Activated CD8-positive, alpha-beta T cell treated with anti-CD3 and anti-CD28 coated beads for 36 hours (primary cell): ENCODE results near the gene TNFRSF17. TPM values are rescaled to one million over a fixed set of nuclear protein-coding genes. Genes with fewer than 3 reads are reported as not detected.
"Not testable (repeated sequence)": the region's sequence is repeated elsewhere in the genome, so short reads cannot be mapped to it uniquely, and the experiment has no call there.

ENCODE experiments used
- ATAC-seq: fragments of 200-7000 bp; cut with Tn5 transposase; one replicate; pipeline ENCODE4 v1.10.0; 2021; ENCODE audit warnings: mild to moderate bottlenecking, moderate library complexity
- CTCF ChIA-PET: fragments of 350-600 bp; sonication (Branson Sonifier 250); formaldehyde crosslinking; loops from one replicate; lab custom pipeline; 2021; ENCODE audit warnings: antibody characterized with exemption; lab: Charles Lee
- POLR2A ChIA-PET: fragments of 350-600 bp; sonication (Branson Sonifier 250); formaldehyde crosslinking; loops from one replicate; lab custom pipeline; 2021; ENCODE audit warnings: antibody characterized with exemption; lab: Charles Lee
- DNase-seq: peaks from one replicate; pipeline ENCODE4 v3.0.0-alpha.2; 2020
- H3K27ac Mint-ChIP-seq: one replicate; pipeline ENCODE4 v1.8.0; 2021; ENCODE audit warnings: mild to moderate bottlenecking, mixed read lengths
- H3K27me3 Mint-ChIP-seq: one replicate; pipeline ENCODE4 v1.8.0; 2021; ENCODE audit warnings: mixed read lengths
- H3K36me3 Mint-ChIP-seq: one replicate; pipeline ENCODE4 v1.8.0; 2021; ENCODE audit warnings: low read depth, mixed read lengths
- H3K4me1 Mint-ChIP-seq: one replicate; pipeline ENCODE4 v1.8.0; 2021; ENCODE audit warnings: low read depth, mixed read lengths
- H3K4me3 Mint-ChIP-seq: one replicate; pipeline ENCODE4 v1.8.0; 2021; ENCODE audit warnings: mild to moderate bottlenecking, moderate library complexity, mixed read lengths
- H3K9me3 Mint-ChIP-seq: one replicate; pipeline ENCODE4 v1.8.0; 2021; ENCODE audit warnings: mixed read lengths
- intact Hi-C: fragments of 100-400 bp; cut with micrococcal nuclease; formaldehyde crosslinking; loops from one replicate; pipeline ENCODE4 v1.10.0; 2022
- total RNA-seq, 2 experiments: library from RNA; stranded (reverse); gene quantifications; one replicate each; pipeline ENCODE4 v1.2.3, GENCODE V29; 2021
- TF ChIP-seq, protein P1 (sequence below): fragments of 200-600 bp; IDR thresholded peaks from one replicate; pipeline ENCODE4 v1.8.0; 2022; ENCODE audit warnings: antibody characterized with exemption, mild to moderate bottlenecking

Gene TNFRSF17
- total RNA-seq, 2 experiments from 2014 or later = not detected

DNA sequence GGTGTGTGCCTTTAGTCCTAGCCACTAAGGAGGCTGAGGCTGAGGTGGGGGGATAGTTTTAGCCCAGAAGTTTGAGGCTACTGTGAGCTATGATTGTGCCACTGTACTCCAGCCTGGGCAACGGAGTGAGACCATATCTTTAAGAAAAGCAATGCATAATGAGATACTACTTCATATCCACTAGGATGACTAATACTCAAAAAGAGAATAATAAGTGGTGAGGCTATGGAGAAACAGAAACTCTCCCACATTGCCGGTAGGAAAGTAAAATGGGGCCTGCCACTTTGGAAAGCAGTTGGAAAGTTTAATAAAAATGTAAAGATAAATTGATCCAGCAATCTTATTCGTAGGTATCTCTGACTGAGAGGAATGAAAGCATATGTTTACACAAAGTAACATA, 18.6 kb upstream of the TNFRSF17 start:
- ATAC-seq (no peak), DNase-seq (no peak)
- no peaks in the 10 kb centered on the region for H3K4me1 Mint-ChIP-seq
- TF ChIP-seq, protein P1, sequence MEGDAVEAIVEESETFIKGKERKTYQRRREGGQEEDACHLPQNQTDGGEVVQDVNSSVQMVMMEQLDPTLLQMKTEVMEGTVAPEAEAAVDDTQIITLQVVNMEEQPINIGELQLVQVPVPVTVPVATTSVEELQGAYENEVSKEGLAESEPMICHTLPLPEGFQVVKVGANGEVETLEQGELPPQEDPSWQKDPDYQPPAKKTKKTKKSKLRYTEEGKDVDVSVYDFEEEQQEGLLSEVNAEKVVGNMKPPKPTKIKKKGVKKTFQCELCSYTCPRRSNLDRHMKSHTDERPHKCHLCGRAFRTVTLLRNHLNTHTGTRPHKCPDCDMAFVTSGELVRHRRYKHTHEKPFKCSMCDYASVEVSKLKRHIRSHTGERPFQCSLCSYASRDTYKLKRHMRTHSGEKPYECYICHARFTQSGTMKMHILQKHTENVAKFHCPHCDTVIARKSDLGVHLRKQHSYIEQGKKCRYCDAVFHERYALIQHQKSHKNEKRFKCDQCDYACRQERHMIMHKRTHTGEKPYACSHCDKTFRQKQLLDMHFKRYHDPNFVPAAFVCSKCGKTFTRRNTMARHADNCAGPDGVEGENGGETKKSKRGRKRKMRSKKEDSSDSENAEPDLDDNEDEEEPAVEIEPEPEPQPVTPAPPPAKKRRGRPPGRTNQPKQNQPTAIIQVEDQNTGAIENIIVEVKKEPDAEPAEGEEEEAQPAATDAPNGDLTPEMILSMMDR = no peak
- intact Hi-C loops = loop anchor here (5.0 kb wide), 1 partner anchor 121 kb away; no protein-coding TSS in a partner anchor
- H3K4me3 Mint-ChIP-seq = no peak overlapping the region
- no peak overlapping the region for H3K27ac Mint-ChIP-seq
- H3K27me3 Mint-ChIP-seq = no peaks in the 10 kb centered on the region
- no peaks in the 10 kb centered on the region for H3K36me3 Mint-ChIP-seq
- ChIA-PET POLR2A (interaction anchor here (0.6 kb wide), 1 partner anchor 13 kb away, joined by 4 read pairs; no protein-coding TSS in a partner anchor), CTCF (interaction anchor here (1.2 kb wide), 1 partner anchor 122 kb away, joined by 6 read pairs; no protein-coding TSS in a partner anchor)
- H3K9me3 Mint-ChIP-seq = no peaks in the 10 kb centered on the region

DNA sequence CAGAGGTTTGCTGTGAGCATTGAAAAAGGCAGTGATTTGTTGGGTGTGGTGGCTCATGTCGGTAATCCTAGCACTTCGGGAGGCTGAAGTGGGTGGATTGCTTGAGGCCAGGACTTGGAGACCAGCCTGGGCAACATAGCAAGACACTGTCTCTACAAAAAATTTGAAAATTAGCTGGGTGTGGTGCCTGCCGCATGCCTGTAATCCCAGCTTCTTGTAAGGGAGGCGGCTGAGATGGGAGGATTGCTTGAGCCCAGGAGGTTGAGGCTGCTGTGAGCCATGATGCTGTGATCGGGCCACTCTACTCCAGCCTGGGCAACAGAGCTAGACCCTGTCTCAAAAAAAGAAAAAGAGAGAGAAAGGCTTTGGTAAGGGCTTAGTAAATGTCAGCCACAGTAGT, 16.2 kb upstream of the TNFRSF17 start:
- TF ChIP-seq, protein P1 = no peak
- ChIA-PET CTCF (interaction anchor here (0.8 to 1.7 kb wide), 7 partner anchors 10 to 119 kb away, joined by 3 to 27 read pairs (median 4); no protein-coding TSS in a partner anchor), POLR2A (no interaction called here)
- H3K4me3 Mint-ChIP-seq = no peak overlapping the region
- no peaks in the 10 kb centered on the region for H3K36me3 Mint-ChIP-seq
- ATAC-seq (no peak), DNase-seq (no peak)
- no peaks in the 10 kb centered on the region for H3K27me3 Mint-ChIP-seq
- no peaks in the 10 kb centered on the region for H3K9me3 Mint-ChIP-seq
- intact Hi-C loops = loop anchor here (5.0 kb wide), 1 partner anchor 118 kb away; no protein-coding TSS in a partner anchor
- no peak overlapping the region for H3K27ac Mint-ChIP-seq
- no peaks in the 10 kb centered on the region for H3K4me1 Mint-ChIP-seq

DNA sequence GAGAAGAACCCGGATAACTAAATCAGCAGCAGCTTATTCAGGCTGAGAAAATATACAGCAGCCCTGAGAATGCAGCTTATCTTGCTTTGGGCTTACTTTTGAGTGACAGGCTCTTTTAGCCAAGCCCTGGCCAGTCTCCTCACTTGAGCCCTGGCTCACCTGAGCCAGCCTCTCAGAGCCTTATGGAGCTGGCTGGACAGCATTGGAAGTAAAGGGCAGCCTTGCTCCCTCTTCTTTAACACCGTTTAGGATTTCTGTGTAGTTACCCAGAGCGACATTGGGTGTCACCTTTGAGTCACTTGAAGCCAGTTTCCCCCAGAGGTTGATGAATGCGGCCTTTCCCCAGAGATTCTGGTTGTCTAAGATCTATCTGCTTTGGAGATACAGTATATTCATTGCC, 15.5 kb upstream of the TNFRSF17 start:
- no peaks in the 10 kb centered on the region for H3K36me3 Mint-ChIP-seq
- ChIA-PET POLR2A (no interaction called here), CTCF (interaction anchor here (0.8 to 1.7 kb wide), 6 partner anchors 9 to 118 kb away, joined by 3 to 27 read pairs (median 4); no protein-coding TSS in a partner anchor)
- TF ChIP-seq, protein P1 = peak; percentile 49
- H3K9me3 Mint-ChIP-seq = no peaks in the 10 kb centered on the region
- H3K4me3 Mint-ChIP-seq = no peak overlapping the region
- peak; percentile 36 for DNase-seq
- intact Hi-C loops = loop anchor here (5.0 kb wide), 1 partner anchor 118 kb away; no protein-coding TSS in a partner anchor
- H3K27ac Mint-ChIP-seq = no peak overlapping the region
- no peaks in the 10 kb centered on the region for H3K4me1 Mint-ChIP-seq
- peak; percentile 70 for ATAC-seq
- H3K27me3 Mint-ChIP-seq = no peaks in the 10 kb centered on the region

DNA sequence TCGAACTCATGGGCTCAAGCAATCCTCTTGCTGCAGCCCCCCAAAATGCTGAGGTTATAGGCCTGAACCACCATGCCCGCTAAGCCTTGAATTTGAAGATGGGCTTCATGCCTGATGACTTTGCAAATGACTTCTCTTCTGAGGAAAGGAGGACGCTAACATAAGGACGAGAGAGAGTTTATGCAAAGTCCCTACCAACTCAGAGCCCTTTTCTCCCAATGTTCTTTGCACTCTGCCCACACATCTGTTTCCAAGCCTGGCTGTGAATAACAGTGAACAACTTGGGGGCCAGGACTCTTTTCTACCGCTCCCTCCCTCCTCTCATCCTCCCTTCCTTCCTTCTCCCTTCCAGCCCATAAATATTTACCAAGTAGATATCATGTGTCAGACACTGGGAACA, 14.6 kb upstream of the TNFRSF17 start:
- ChIA-PET CTCF (no interaction called here), POLR2A (no interaction called here)
- H3K27ac Mint-ChIP-seq = no peak overlapping the region
- TF ChIP-seq, protein P1 = no peak
- no peaks in the 10 kb centered on the region for H3K9me3 Mint-ChIP-seq
- no peaks in the 10 kb centered on the region for H3K27me3 Mint-ChIP-seq
- H3K4me1 Mint-ChIP-seq = no peaks in the 10 kb centered on the region
- ATAC-seq (no peak), DNase-seq (no peak)
- intact Hi-C loops = no loop called here
- H3K36me3 Mint-ChIP-seq = no peaks in the 10 kb centered on the region
- H3K4me3 Mint-ChIP-seq = no peak overlapping the region

DNA sequence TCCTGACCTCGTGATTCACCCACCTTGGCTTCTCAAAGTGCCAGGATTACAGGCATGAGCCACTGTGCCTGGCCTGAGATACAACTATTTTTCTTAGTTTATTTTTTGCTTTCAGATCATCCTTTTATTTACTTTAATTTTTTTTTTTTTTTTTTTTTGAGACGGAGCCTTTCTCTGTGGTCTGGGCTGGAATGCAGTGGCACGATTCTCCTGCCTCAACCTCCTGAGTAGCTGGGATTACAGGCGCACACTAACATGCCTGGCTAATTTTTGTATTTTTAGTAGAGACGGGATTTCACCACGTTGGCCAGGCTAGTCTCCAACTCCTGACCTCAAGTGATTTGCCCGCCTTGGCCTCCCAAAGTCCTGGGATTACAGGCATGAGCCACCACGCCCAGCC, 11.4 kb upstream of the TNFRSF17 start:
- ATAC-seq, DNase-seq, H3K4me1 Mint-ChIP-seq, H3K4me3 Mint-ChIP-seq, H3K36me3 Mint-ChIP-seq, H3K27me3 Mint-ChIP-seq, H3K27ac Mint-ChIP-seq, CTCF ChIA-PET, H3K9me3 Mint-ChIP-seq: not testable (repeated sequence)
- intact Hi-C loops = loop anchor here (1.0 kb wide), 1 partner anchor 10 kb away; no protein-coding TSS in a partner anchor
- POLR2A ChIA-PET = interaction anchor here (0.6 kb wide), 1 partner anchor 824 kb away, joined by 3 read pairs; no protein-coding TSS in a partner anchor
